HG03159 (cell line): ENCODE results near the gene HECTD1.
A peak's percentile ranks its signal among the peaks of the same experiment; 100 is the strongest.
"Not testable (repeated sequence)": the region's sequence is repeated elsewhere in the genome, so short reads cannot be mapped to it uniquely, and the experiment has no call there.

Experiments
- ATAC-seq: cut with Tn5 transposase; IDR thresholded peaks from one replicate; pipeline ENCODE4 v1.9.1; 2021; ENCODE audit warnings: mild to moderate bottlenecking, moderate library complexity; ENCODE audit not compliant: unreplicated experiment

Gene HECTD1

GRCh38 chr14:31228533-31228932, 20.9 kb upstream of the HECTD1 start:
- no peak for ATAC-seq

- ATAC-seq, result no peak
Measured at GRCh38 chr14:31224808-31225207, 17.2 kb upstream of the HECTD1 start.

GRCh38 chr14:31223331-31223730, 15.7 kb upstream of the HECTD1 start:
- no peak for ATAC-seq

GRCh38 chr14:31222834-31223233, 15.2 kb upstream of the HECTD1 start:
- no peak for ATAC-seq

- ATAC-seq, result no peak
Measured at GRCh38 chr14:31221266-31221665, 13.7 kb upstream of the HECTD1 start.

- ATAC-seq, result no peak
Measured at GRCh38 chr14:31219169-31219568, 11.6 kb upstream of the HECTD1 start.

GRCh38 chr14:31216359-31216758, 8.8 kb upstream of the HECTD1 start:
- ATAC-seq, result no peak

GRCh38 chr14:31212893-31213292, 5.3 kb upstream of the HECTD1 start:
- ATAC-seq, result no peak

- ATAC-seq, result no peak
Measured at GRCh38 chr14:31209605-31210004, 2.0 kb upstream of the HECTD1 start.

- no peak for ATAC-seq
Measured at GRCh38 chr14:31208546-31209424, 1.2 kb upstream of the HECTD1 start.

- peak; percentile 32 for ATAC-seq
Measured at GRCh38 chr14:31207287-31207754, 272 bp downstream of the HECTD1 start.

GRCh38 chr14:31206536-31207286, 882 bp downstream of the HECTD1 start:
- peak; percentile 18 for ATAC-seq

- ATAC-seq, result no peak
Measured at GRCh38 chr14:31205681-31206535, 1.7 kb downstream of the HECTD1 start.

- no peak for ATAC-seq
Measured at GRCh38 chr14:31204593-31205534, 2.7 kb downstream of the HECTD1 start.

GRCh38 chr14:31203899-31204592, 3.5 kb downstream of the HECTD1 start:
- not testable (repeated sequence) for ATAC-seq

GRCh38 chr14:31203414-31203742, 4.2 kb downstream of the HECTD1 start:
- ATAC-seq, result no peak

GRCh38 chr14:31201111-31201510, 6.5 kb downstream of the HECTD1 start:
- no peak for ATAC-seq

GRCh38 chr14:31200702-31200990, 6.9 kb downstream of the HECTD1 start:
- ATAC-seq, result no peak

GRCh38 chr14:31197671-31198070, 9.9 kb downstream of the HECTD1 start:
- no peak for ATAC-seq
